ENCODE results near the gene B3GALT6. TPM values are rescaled to one million over a fixed set of nuclear protein-coding genes. Genes with fewer than 3 reads are reported as not detected.

B3GALT6 gene
- total and polyA plus RNA-seq, 12 donors = 7.3 to 16.2 (median 9.1) TPM

- H3K36me3 ChIP-seq = peaks cover 0 to 54% (median 17%) of the 10 kb centered on the region in 9 donors
Measured at GRCh38 chr1:1228596-1229321, 3.3 kb upstream of the B3GALT6 start.

GRCh38 chr1:1229770-1230169, 2.3 kb upstream of the B3GALT6 start:
- H3K27ac ChIP-seq = no peak overlapping the region
- intact Hi-C loops (cut with DNase I) = loop anchor here in 4 of 10 donors (2.0 to 5.0 kb wide), 4 partner anchors 43 to 113 kb away; partner anchors contain the start of genes C1orf159 (in 1 of the 4) and UBE2J2 (in 1 of the 4)
- H3K4me1 ChIP-seq = peaks cover 11 to 61% (median 35%) of the 10 kb centered on the region in 9 donors

More at GRCh38 chr1:1228596-1229321, 3.3 kb upstream of the B3GALT6 start:
- TF ChIP-seq CTCF (IDR thresholded peaks at IDR 0.05) = no peak
- no peak overlapping the region for H3K27ac ChIP-seq
- H3K9me3 ChIP-seq = no peaks in the 10 kb centered on the region
- WGBS, 2 donors = 87 to 88% methylated on average over 28 of the region's 28 CpGs
- no peaks in the 10 kb centered on the region for H3K27me3 ChIP-seq
- no peak overlapping the region for H3K4me3 ChIP-seq
- ATAC-seq (no peak), DNase-seq (no peak)
- H3K4me1 ChIP-seq = peaks cover 11 to 58% (median 35%) of the 10 kb centered on the region in 9 donors
- intact Hi-C loops (cut with DNase I) = no loop called here

GRCh38 chr1:1230656-1231399, 1.2 kb upstream of the B3GALT6 start:
- DNase-seq = no peak
- WGBS, 2 donors = 12 to 13% methylated on average over 24 of the region's 24 CpGs
- Histone ChIP-seq H3K4me1 (peaks cover 11 to 53% (median 30%) of the 10 kb centered on the region in 9 donors), H3K9me3 (no peaks in the 10 kb centered on the region), H3K36me3 (peaks cover 0 to 46% (median 16%) of the 10 kb centered on the region in 9 donors), H3K27ac (peak overlapping the region; percentile 92 to 99 (median 96)), H3K4me3 (peak overlapping the region; percentile 73 to 100 (median 96)), H3K27me3 (no peaks in the 10 kb centered on the region)
- peak in 4 of 9 donors; percentile 6 to 27 (median 22) for TF ChIP-seq CTCF (IDR thresholded peaks at IDR 0.05)
- intact Hi-C loops (cut with DNase I) = loop anchor here in 4 of 10 donors (2.0 to 5.0 kb wide), 4 partner anchors 41 to 114 kb away; partner anchors contain the start of genes C1orf159 (in 1 of the 4) and UBE2J2 (in 1 of the 4)
- ATAC-seq = peak in 2 of 8 donors; percentile 0 to 12

More at GRCh38 chr1:1229770-1230169, 2.3 kb upstream of the B3GALT6 start:
- no peak for ATAC-seq
- Histone ChIP-seq H3K36me3 (peaks cover 0 to 54% (median 17%) of the 10 kb centered on the region in 9 donors), H3K27me3 (no peaks in the 10 kb centered on the region), H3K4me3 (peak overlapping the region in 4 of 10 donors; percentile 13 to 95 (median 82)), H3K9me3 (no peaks in the 10 kb centered on the region)
- no peak for DNase-seq
- 90% methylated on average over 19 of the region's 19 CpGs for WGBS, 2 donors
- TF ChIP-seq CTCF (IDR thresholded peaks at IDR 0.05) = no peak
